HCT116 (cell line): ENCODE data around the gene RHOBTB1. TPM values are rescaled to one million over a fixed set of nuclear protein-coding genes. Genes with fewer than 3 reads are reported as not detected.

Source experiments
- ATAC-seq: fragments of 200-7000 bp; cut with Tn5 transposase; 2 replicates; pipeline ENCODE4 v1.9.1; 2020; ENCODE audit warnings: mild to moderate bottlenecking, moderate library complexity
- BruUV-seq: library from RNA; stranded (reverse); fragments of 400-500 nt; replicated peaks from 2 replicates; lab custom pipeline; 2021; lab: Mats Ljungman, UMichigan
- CTCF ChIA-PET: fragments of 300-600 bp; sonication (Branson Sonifier 250); formaldehyde crosslinking; loops from one replicate; lab custom pipeline; 2021; ENCODE audit warnings: antibody characterized with exemption; lab: Charles Lee
- POLR2A ChIA-PET: fragments of 300-600, 350-600 bp; sonication (Branson Sonifier 250); formaldehyde crosslinking; loops from one replicate; lab custom pipeline; 2021; ENCODE audit warnings: antibody characterized with exemption; lab: Charles Lee
- RAD21 ChIA-PET, 2 experiments: fragments of 300-600 bp; sonication (Branson Sonifier 250); formaldehyde crosslinking; loops; one replicate each; lab custom pipeline; 2023; ENCODE audit warnings: low total read pairs in 2 of 2; ENCODE audit not compliant: uncharacterized antibody in 2 of 2, unreplicated experiment in 2 of 2, low non-redundant PET in 1 of 2; lab: Charles Lee
- DNase-seq: peaks from one replicate; pipeline ENCODE4 v3.0.0-alpha.2; 2010; ENCODE audit warnings: low read depth, low spot score
- H2AFZ ChIP-seq: fragments of 200-600 bp; shearing (Covaris generic), sonication (generic); 2 replicates; pipeline ENCODE4 v1.6.1; 2017; ENCODE audit warnings: low read depth, mixed run types, mixed read lengths, antibody characterized with exemption, low read length; ENCODE audit not compliant: poor library complexity, severe bottlenecking
- H3K27ac ChIP-seq: 2 replicates; pipeline ENCODE4 v1.5.1; 2012; ENCODE audit warnings: low read depth, low read length
- H3K27me3 ChIP-seq: fragments of 200-600 bp; sonication (generic); 2 replicates; pipeline ENCODE4 v1.6.1; 2016; ENCODE audit warnings: mixed run types, low read length, mixed read lengths; ENCODE audit not compliant: insufficient read depth
- H3K36me3 ChIP-seq, 2 experiments: fragments of 200-500 bp in 1 of 2; fragments of 200-600 bp in 1 of 2; sonication (Bioruptor generic) in 1 of 2; sonication (generic) in 1 of 2; 2 replicates each; pipeline versions ENCODE4 v1.5.1 to v1.6.1; 2014 to 2016; ENCODE audit warnings: low read length in 2 of 2, inconsistent platforms in 1 of 2, mixed read lengths in 1 of 2, mixed run types in 1 of 2; ENCODE audit not compliant: insufficient read depth in 2 of 2, control insufficient read depth in 1 of 2
- H3K4me1 ChIP-seq, 2 experiments: fragments of 200-600 bp in 1 of 2; sonication (generic) in 1 of 2; 2 replicates each; pipeline versions ENCODE4 v1.5.1 to v1.6.1; 2012 to 2017; ENCODE audit warnings: low read length in 2 of 2, inconsistent platforms in 1 of 2, mild to moderate bottlenecking in 1 of 2, mixed read lengths in 1 of 2, mixed run types in 1 of 2, moderate library complexity in 1 of 2; ENCODE audit not compliant: insufficient read depth in 2 of 2, control insufficient read depth in 1 of 2
- H3K4me2 ChIP-seq: fragments of 200-600 bp; sonication (generic); 2 replicates; pipeline ENCODE4 v1.6.1; 2017; ENCODE audit warnings: mixed run types, low read length, mixed read lengths
- H3K4me3 ChIP-seq, 2 experiments: fragments of 200-600 bp in 1 of 2; sonication (generic) in 1 of 2; replicated peaks in 1 of 2; 2 replicates each; pipeline ENCODE4 v1.5.1; 2011 to 2016; ENCODE audit warnings: low read length in 2 of 2, control low read depth in 1 of 2, low read depth in 1 of 2, mild to moderate bottlenecking in 1 of 2, mixed read lengths in 1 of 2, mixed run types in 1 of 2
- H3K79me2 ChIP-seq: fragments of 200-600 bp; sonication (generic); 2 replicates; pipeline ENCODE4 v1.6.1; 2017; ENCODE audit warnings: mild to moderate bottlenecking, mixed run types, low read length, moderate library complexity, mixed read lengths; ENCODE audit not compliant: insufficient read depth
- H3K9ac ChIP-seq: fragments of 200-600 bp; sonication (generic); 2 replicates; pipeline ENCODE4 v1.6.1; 2016; ENCODE audit warnings: low read length, mixed read lengths
- H3K9me2 ChIP-seq: fragments of 200-600 bp; sonication (generic), shearing (Covaris generic); 2 replicates; pipeline ENCODE4 v1.6.1; 2017; ENCODE audit warnings: mixed run types, mild to moderate bottlenecking, moderate library complexity; ENCODE audit not compliant: insufficient read depth
- H3K9me3 ChIP-seq, 2 experiments: fragments of 200-500 bp in 1 of 2; fragments of 200-600 bp in 1 of 2; sonication (Bioruptor generic) in 1 of 2; sonication (generic) in 1 of 2; 2 replicates each; pipeline ENCODE4 v1.6.1; 2014 to 2017; ENCODE audit warnings: low read length in 2 of 2, mixed read lengths in 2 of 2, inconsistent platforms in 1 of 2, low read depth in 1 of 2, mild to moderate bottlenecking in 1 of 2, mixed run types in 1 of 2, moderate library complexity in 1 of 2; ENCODE audit not compliant: control insufficient read depth in 1 of 2, insufficient read depth in 1 of 2
- H4K20me1 ChIP-seq: fragments of 200-600 bp; sonication (generic), shearing (Covaris generic); 2 replicates; pipeline ENCODE4 v1.6.1; 2017; ENCODE audit warnings: mixed run types, mild to moderate bottlenecking, moderate library complexity; ENCODE audit not compliant: insufficient read depth
- ATF3 ChIP-seq: IDR thresholded peaks from 2 replicates; pipeline ENCODE4 v1.6.1; 2012
- CBX3 ChIP-seq: IDR thresholded peaks from 2 replicates; pipeline ENCODE4 v1.6.1; 2012; ENCODE audit warnings: low read depth
- CTCF ChIP-seq, 3 experiments: fragments of 200-600 bp in 1 of 3; sonication (generic) in 1 of 3; IDR thresholded peaks in 2 of 3; conservative IDR thresholded peaks in 1 of 3; 2 replicates each; pipeline ENCODE4 v1.5.1; 2012 to 2017; ENCODE audit warnings: low read depth in 2 of 3, low read length in 2 of 3, antibody characterized with exemption in 1 of 3, borderline replicate concordance in 1 of 3, control low read depth in 1 of 3, mild to moderate bottlenecking in 1 of 3, mixed read lengths in 1 of 3, mixed run types in 1 of 3, moderate library complexity in 1 of 3; ENCODE audit not compliant: insufficient read depth in 1 of 3
- EZH2 ChIP-seq: fragments of 200-600 bp; sonication (generic); IDR thresholded peaks from 2 replicates; pipeline ENCODE4 v1.6.1; 2017; ENCODE audit warnings: antibody characterized with exemption, mixed run types
- FOSL1 ChIP-seq: IDR thresholded peaks from 2 replicates; pipeline ENCODE4 v1.6.1; 2012; ENCODE audit warnings: low read depth
- JUND ChIP-seq: IDR thresholded peaks from 2 replicates; pipeline ENCODE4 v1.6.1; 2012
- MAX ChIP-seq: IDR thresholded peaks from 2 replicates; pipeline ENCODE4 v1.6.1; 2012
- SIN3A ChIP-seq: IDR thresholded peaks from 2 replicates; pipeline ENCODE4 v1.6.1; 2012; ENCODE audit warnings: low read depth
- SP1 ChIP-seq: IDR thresholded peaks from 2 replicates; pipeline ENCODE4 v1.6.1; 2012; ENCODE audit warnings: low read depth
- SRF ChIP-seq: IDR thresholded peaks from 2 replicates; pipeline ENCODE4 v1.6.1; 2012; ENCODE audit warnings: low read depth
- TCF7L2 ChIP-seq: IDR thresholded peaks from 2 replicates; pipeline ENCODE4 v1.7.0; 2011; ENCODE audit warnings: borderline replicate concordance, inconsistent platforms; ENCODE audit not compliant: insufficient read depth, insufficient read length; ENCODE audit errors: extremely low read depth
- ZBTB33 ChIP-seq: IDR thresholded peaks from 2 replicates; pipeline ENCODE4 v1.6.1; 2011; ENCODE audit warnings: mild to moderate bottlenecking, low read length, moderate library complexity; ENCODE audit not compliant: insufficient replicate concordance; ENCODE audit errors: extremely low read depth
- ZFX ChIP-seq: fragments of 450-650 bp; IDR thresholded peaks from 2 replicates; pipeline ENCODE4 v1.6.1; 2017
- intact Hi-C: fragments of 100-400 bp; cut with micrococcal nuclease; formaldehyde crosslinking; loops from 2 replicates; pipeline ENCODE4 v1.10.0; 2022
- total RNA-seq: library from RNA; stranded (reverse); gene quantifications from one replicate; pipeline ENCODE4 v1.2.1, GENCODE V29; 2021; ENCODE audit not compliant: unreplicated experiment

Gene RHOBTB1
- total RNA-seq, 1 experiment from 2014 or later: 1.6 TPM

- no TSS peak for BruUV-seq
- no peaks in the 10 kb centered on the region for H3K27me3 ChIP-seq
- H3K9me3 ChIP-seq: no peaks in the 10 kb centered on the region
- H2AFZ ChIP-seq: no peak overlapping the region
- DNase-seq: no peak
- H3K27ac ChIP-seq: no peak overlapping the region
- CTCF ChIA-PET: no interaction called here
- H3K4me2 ChIP-seq: no peak overlapping the region
- no peaks in the 10 kb centered on the region for H3K9me2 ChIP-seq
- no peaks in the 10 kb centered on the region for H4K20me1 ChIP-seq
- intact Hi-C loops: no loop called here
- H3K36me3 ChIP-seq: no peaks in the 10 kb centered on the region
- TF ChIP-seq EZH2 (no peak), CTCF (IDR thresholded peaks at IDR 0.05 in 2 of 3, conservative IDR thresholded peaks at IDR 0.05 in 1 of 3; ENCODE audit: borderline replicate concordance in 1 of 3, insufficient read depth in 1 of 3, low read depth in 2 of 3, low read length in 2 of 3) (no peak), SIN3A (no peak), CBX3 (no peak), MAX (no peak), SRF (no peak), ZBTB33 (no peak), JUND (no peak), SP1 (no peak), TCF7L2 (no peak), ATF3 (no peak), ZFX (no peak), FOSL1 (no peak)
- RAD21 ChIA-PET: no interaction called here
- peaks cover 0 to 9% of the 10 kb centered on the region in 2 experiments; a peak in 2 of 4 replicates for H3K4me1 ChIP-seq
- POLR2A ChIA-PET: no interaction called here
- no peak overlapping the region for H3K4me3 ChIP-seq
- H3K79me2 ChIP-seq: no peaks in the 10 kb centered on the region
- no peak for ATAC-seq
- H3K9ac ChIP-seq: no peak overlapping the region
These were observed 95.9 kb downstream of the RHOBTB1 start for GRCh38 chr10:60848126-60848525.
